ENCODE data around the gene DNAJC2.
"Not testable (repeated sequence)": the region's sequence is repeated elsewhere in the genome, so short reads cannot be mapped to it uniquely, and the experiment has no call there.

The DNAJC2 gene

DNA sequence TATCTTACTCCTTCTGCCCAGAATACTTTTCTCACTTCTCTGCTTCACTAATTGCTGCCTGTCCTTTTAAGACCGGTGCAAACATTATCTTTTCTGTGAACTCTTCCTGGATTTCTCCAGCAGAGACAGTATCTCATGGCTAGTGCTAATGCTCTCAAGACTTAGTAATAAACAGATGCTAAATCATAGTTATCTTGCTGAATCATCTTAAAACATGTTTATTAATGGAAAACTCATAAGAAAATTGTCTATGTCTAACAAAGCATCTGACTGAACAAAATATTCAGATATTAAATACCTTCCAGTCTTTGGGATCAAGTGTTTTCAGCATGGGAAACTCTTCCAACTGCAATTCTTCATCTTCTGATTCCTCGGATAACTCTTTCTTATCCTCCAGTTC, 3.1 kb downstream of the DNAJC2 start:
- DNase-seq: no peak

GRCh38 chr7:103338864-103339263, 5.7 kb downstream of the DNAJC2 start:
- DNase-seq: no peak

DNA sequence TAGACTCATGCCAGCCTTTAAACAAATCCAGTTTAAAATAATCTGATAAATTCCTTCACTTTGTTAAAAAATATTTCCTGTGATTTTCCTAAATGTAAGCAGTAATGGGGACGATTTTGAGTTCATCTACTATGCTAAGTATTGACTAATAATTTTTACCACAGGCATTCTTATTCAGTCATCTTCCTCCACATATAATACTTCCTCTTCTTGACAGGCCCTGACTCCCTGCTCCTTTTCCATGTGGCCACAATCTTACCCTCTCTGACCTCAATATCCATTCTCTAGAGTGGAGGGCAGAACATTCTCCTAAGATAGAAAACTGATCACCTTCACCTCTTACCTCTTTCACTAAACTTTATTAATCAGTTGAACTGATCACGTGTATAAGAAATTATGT, 7.8 kb downstream of the DNAJC2 start:
- no peak for DNase-seq

GRCh38 chr7:103325744-103326143, 18.8 kb downstream of the DNAJC2 start:
- DNase-seq: no peak

DNA sequence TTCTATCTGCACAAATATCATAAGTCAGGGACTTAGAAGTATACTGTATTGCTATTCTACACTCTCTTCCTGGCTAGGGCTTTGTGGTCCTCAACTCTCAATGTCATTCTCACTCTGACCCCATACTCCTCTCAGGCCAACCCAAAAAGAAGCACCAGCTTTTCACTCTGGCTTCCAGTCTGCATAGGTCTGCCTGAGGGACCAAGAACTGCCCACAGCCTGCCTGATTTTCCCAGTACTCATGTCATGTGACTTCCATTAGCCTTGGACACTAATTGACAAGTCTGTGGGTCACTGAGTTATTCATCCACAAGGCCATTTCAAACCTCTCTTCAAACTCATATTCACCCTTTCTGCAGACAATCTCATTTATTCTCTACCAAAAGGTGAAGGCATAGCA, 27.6 kb downstream of the DNAJC2 start:
- DNase-seq: no peak

- no peak for DNase-seq
Measured at GRCh38 chr7:103316380-103316941, 28.1 kb downstream of the DNAJC2 start.

DNA sequence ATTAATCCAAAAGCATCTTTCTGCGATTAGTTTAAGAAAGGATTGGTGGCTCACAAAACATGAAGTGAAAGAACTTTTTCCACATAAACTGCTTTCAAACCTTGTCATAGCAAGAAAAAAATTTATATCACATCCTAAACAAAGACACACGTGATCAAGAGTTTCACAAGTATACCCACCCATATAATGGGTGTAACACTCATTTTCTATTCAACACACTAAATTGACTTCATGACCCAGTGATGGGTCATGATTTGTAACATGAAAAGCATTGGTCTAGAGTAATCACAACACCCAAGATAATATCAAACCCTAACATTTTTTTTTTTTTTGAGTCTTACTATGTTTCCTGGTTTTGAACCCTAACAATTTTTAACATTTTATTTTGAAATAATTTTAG, 29.7 kb downstream of the DNAJC2 start:
- DNase-seq: no peak

DNA sequence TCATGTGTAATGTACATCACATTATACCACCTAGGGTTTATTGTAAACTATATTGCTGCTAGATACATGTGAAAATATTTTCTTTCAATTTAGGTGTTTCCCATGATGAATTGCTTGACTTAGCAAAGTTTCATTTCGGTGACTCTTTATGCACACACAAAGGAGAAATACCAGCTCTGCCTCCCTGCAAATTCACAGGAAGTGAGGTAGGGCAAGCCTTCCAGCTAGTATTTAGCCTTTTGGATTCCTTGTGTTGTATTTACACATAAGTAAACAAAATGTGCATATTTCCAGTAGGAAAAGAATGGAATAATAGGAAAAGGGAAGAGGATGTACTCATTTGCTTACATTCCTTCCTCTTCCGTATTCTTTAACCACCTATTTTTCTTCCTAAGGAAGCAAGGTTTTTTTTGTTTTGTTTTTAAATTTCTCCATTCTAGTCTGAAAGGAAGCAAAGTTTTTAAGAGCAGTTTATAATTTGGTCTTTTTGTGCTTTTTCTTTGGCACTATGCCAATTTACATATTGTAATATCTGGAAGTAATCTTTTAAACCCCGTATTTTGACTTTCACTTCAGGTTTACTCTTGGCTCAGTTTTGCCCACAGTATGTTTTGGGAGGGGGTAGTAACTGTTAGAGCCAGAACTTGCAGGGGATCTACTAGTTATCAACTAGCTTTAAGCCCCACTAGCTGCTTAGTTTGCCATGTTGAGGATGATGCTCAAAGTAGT, 36.9 kb downstream of the DNAJC2 start:
- no peak for DNase-seq

DNA sequence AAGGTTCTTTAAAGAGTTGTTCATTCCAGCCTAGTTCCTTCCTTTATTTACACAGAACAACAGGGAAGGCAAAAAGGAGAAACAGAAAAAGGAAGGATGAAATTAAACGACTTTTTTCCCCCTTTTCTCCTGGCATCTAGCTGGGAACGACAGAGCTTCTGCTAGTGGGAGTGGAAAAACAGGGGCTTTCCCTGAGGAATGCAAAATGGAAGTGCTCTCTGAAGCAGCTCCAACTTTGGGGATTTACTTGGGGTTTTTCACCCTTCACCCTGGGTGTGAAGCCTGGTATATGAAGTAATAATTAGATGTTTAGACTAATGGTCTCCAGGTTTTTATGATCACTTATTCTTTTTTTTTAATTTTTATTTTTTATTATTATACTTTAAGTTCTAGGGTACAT, 43.1 kb downstream of the DNAJC2 start:
- DNase-seq: no peak

GRCh38 chr7:103299660-103300059, 44.9 kb downstream of the DNAJC2 start:
- no peak for DNase-seq

GRCh38 chr7:103297837-103298179, 46.8 kb downstream of the DNAJC2 start:
- DNase-seq: no peak

GRCh38 chr7:103296901-103297836, 47.4 kb downstream of the DNAJC2 start, which contains the start of gene PMPCB:
TSS of gene PMPCB (plus strand) at chr7:103297435. CDS start at chr7:103297460, 25 bp downstream.
- DNase-seq: peak; percentile 95

- no peak for DNase-seq
Measured at GRCh38 chr7:103293526-103293925, 51.0 kb downstream of the DNAJC2 start.

DNA sequence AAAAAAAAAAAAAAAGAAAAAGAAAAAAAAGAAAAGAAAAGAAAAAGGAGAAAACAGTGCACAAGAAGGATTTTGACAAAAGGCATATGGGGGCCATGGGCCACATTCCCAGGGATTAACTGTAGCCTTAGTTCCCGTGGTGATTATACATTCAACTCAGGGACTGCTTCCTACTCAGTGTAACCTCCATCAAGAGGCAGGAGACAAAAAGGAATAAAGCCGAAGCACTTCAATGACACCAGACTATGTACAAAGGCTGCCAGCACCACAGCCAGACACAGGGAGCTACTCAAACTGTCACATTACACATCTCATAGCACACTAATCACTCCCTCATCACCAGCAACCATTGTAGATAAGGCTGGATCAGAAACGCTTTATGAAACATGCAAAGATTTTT, 52.4 kb downstream of the DNAJC2 start:
- no peak for DNase-seq

- DNase-seq: not testable (repeated sequence)
Measured at GRCh38 chr7:103282802-103283427, 61.7 kb downstream of the DNAJC2 start.

DNA sequence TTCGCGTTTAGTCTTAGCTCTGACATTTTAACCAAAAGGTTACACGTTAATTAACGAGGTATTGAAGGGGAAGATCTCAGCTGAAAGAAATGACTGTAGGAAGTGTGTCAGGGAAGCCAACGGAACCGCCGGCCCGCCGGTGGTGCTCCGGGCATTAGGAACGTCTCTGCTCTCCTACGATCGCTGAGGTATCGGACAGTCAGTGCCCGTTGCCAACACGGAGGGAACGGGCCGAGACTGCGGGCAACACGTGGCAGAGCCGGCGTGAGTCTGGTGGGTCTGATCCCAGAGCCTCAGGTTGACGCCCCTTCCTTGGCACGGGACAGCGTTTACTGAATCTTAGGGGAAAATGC, 63.8 kb downstream of the DNAJC2 start:
- DNase-seq: not testable (repeated sequence)

DNA sequence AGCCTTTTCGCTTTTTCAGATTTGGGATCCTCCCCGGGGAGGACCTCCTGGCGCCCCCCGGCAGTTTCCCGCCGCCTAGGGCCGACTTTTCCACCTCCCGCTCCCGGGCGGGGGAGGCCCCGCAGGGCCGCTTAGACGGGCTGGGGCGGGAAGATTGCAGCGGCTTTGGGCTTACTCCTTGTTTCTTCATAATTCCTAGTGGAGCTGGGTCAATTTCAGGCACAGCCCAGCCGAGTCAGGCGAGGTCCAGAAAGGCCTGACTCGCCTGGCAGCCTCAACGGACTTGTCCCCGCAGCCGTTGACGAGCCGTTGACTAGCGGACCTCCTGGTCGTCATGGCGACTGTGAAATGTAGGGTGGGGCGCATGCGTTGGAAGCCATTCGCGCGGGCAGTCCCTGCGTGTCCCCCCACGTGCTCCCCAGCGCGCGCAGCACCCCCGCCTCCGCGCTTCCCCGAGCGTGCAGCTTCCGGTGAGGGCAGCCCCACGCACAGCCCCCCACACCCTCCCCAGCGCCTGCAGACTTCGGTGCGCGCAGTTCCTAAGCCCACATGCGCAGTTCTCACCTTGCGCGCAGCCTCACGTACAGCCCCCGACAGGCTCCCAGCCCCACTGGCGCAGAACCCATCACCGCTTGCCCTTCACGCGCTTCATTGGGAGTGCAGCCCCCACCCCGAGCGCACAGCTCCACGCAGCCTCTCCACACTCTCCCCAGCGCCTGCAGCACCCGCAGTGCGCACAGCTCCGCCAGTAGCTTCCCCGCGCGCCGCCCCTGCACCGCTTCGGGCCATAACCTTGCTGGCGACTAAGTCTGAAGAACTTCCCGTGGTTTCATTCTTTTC, 64.4 kb downstream of the DNAJC2 start:
- peak; percentile 95 for DNase-seq

DNA sequence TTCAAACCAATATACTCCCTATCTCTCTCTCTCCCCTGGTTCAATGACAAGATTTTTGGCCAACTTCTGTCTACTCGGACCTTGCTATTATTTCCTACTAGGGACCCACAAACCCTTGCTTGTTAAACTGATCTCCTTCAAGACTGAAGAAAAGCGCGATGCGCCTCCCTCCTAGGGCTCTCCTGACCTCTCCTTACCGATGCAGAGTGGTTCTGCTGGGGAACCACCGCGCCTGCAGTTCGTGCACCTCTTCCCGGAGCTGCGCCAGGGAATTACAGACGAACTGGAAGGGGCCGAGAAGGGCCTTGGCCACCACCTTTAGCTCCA, 65.0 kb downstream of the DNAJC2 start:
- DNase-seq: peak; percentile 22

- DNase-seq: not testable (repeated sequence)
Measured at GRCh38 chr7:103278195-103278594, 66.4 kb downstream of the DNAJC2 start.

- DNase-seq: not testable (repeated sequence)
Measured at GRCh38 chr7:103274867-103275266, 69.7 kb downstream of the DNAJC2 start.

- not testable (repeated sequence) for DNase-seq
Measured at GRCh38 chr7:103273374-103273773, 71.2 kb downstream of the DNAJC2 start.

DNA sequence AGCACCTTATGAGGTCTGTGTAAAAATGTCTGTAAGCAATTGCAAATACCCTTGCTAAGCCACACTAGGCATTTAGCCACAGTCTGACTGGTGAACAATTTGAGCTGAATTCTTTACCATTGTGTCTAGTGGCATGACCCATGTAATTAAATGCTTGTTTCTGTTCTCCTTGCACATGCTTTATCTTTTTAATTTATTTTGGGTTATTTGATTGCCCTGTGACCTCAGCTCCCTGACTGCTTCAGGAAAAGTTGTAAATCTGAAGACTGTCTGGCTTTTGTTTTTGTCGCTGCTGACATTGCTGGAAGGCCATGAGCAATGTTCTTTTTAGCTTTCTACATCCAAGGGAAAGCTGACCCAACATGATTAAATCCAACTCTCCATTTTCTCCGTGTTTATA, 78.3 kb downstream of the DNAJC2 start:
- DNase-seq: not testable (repeated sequence)

- not testable (repeated sequence) for DNase-seq
Measured at GRCh38 chr7:103264054-103264453, 80.5 kb downstream of the DNAJC2 start.

Data from CD4-positive, alpha-beta T cell treated with Interleukin-21 for 1 hour (primary cell).